Keratinocyte (primary cell): ENCODE measurements around the gene DDT. TPM values are rescaled to one million over a fixed set of nuclear protein-coding genes. Genes with fewer than 3 reads are reported as not detected.

Experiments used
- DNase-seq: peaks from one replicate; pipeline ENCODE4 v3.0.0-alpha.2; 2011; ENCODE audit warnings: low read depth, missing footprints, low spot score
- FAIRE-seq: peaks from 2 replicates; lab custom pipeline; 2011; peaks lifted over from hg19 to GRCh38; lab: Jason Lieb, UNC
- H2AFZ ChIP-seq: 2 replicates; pipeline ENCODE4 v1.6.0; 2012; ENCODE audit warnings: low read length, control low read depth, inconsistent platforms; ENCODE audit not compliant: control insufficient read depth
- H3K27ac ChIP-seq: 2 replicates; pipeline ENCODE4 v1.5.1; 2011; ENCODE audit warnings: low read length; ENCODE audit not compliant: control insufficient read depth, insufficient read depth
- H3K27me3 ChIP-seq: 3 replicates; pipeline ENCODE4 v1.6.0; 2011; ENCODE audit warnings: low read length; ENCODE audit not compliant: control insufficient read depth, insufficient read depth; ENCODE audit errors: extremely low read depth
- H3K36me3 ChIP-seq, 2 experiments: 2 replicates in 1 of 2; 3 replicates in 1 of 2; pipeline ENCODE4 v1.5.1; 2011; ENCODE audit warnings: low read length in 2 of 2, mild to moderate bottlenecking in 1 of 2; ENCODE audit not compliant: control insufficient read depth in 2 of 2, insufficient read depth in 2 of 2; ENCODE audit errors: extremely low read depth in 1 of 2
- H3K4me1 ChIP-seq: 3 replicates; pipeline ENCODE4 v1.5.1; 2011; ENCODE audit warnings: low read length; ENCODE audit not compliant: control insufficient read depth, insufficient read depth; ENCODE audit errors: extremely low read depth
- H3K4me2 ChIP-seq: 3 replicates; pipeline ENCODE4 v1.6.0; 2011; ENCODE audit warnings: low read depth, low read length; ENCODE audit not compliant: control insufficient read depth, insufficient read depth; ENCODE audit errors: extremely low read depth
- H3K4me3 ChIP-seq, 3 experiments: fragments of 200-600 bp in 1 of 3; sonication (generic) in 1 of 3; 2 replicates in 2 of 3; 3 replicates in 1 of 3; pipeline ENCODE4 v1.5.1; 2011 to 2016; ENCODE audit warnings: low read length in 3 of 3, mild to moderate bottlenecking in 3 of 3, control low read depth in 2 of 3, inconsistent platforms in 1 of 3, low read depth in 1 of 3, mixed read lengths in 1 of 3, mixed run types in 1 of 3, moderate library complexity in 1 of 3; ENCODE audit not compliant: control insufficient read depth in 2 of 3, insufficient read depth in 2 of 3; ENCODE audit errors: extremely low read depth in 1 of 3
- H3K79me2 ChIP-seq: 2 replicates; pipeline ENCODE4 v1.6.0; 2012; ENCODE audit warnings: low read length; ENCODE audit not compliant: control insufficient read depth, insufficient read depth
- H3K9ac ChIP-seq: 3 replicates; pipeline ENCODE4 v1.6.0; 2011; ENCODE audit warnings: low read length; ENCODE audit not compliant: control insufficient read depth, insufficient read depth; ENCODE audit errors: extremely low read depth
- H3K9me1 ChIP-seq: 3 replicates; pipeline ENCODE4 v1.6.0; 2011; ENCODE audit warnings: low read length; ENCODE audit not compliant: control insufficient read depth, insufficient read depth; ENCODE audit errors: extremely low read depth
- H3K9me3 ChIP-seq: 2 replicates; pipeline ENCODE4 v1.5.1; 2012; ENCODE audit warnings: low read depth, low read length; ENCODE audit not compliant: control insufficient read depth
- H4K20me1 ChIP-seq: 3 replicates; pipeline ENCODE4 v1.6.0; 2011; ENCODE audit warnings: low read length; ENCODE audit not compliant: control insufficient read depth, insufficient read depth; ENCODE audit errors: extremely low read depth
- CTCF ChIP-seq, 3 experiments: IDR thresholded peaks in 1 of 3; conservative IDR thresholded peaks in 1 of 3; optimal IDR thresholded peaks in 1 of 3; 2 replicates in 2 of 3; 3 replicates in 1 of 3; pipeline versions ENCODE3 to v1.5.1; 2011; ENCODE audit warnings: low read length in 3 of 3, mild to moderate bottlenecking in 3 of 3, moderate library complexity in 2 of 3, control low read depth in 1 of 3, inconsistent platforms in 1 of 3; ENCODE audit not compliant: insufficient read depth in 2 of 3; ENCODE audit errors: extremely low read depth in 1 of 3
- EZH2 ChIP-seq: IDR thresholded peaks from one replicate; pipeline ENCODE4 v1.6.1; 2012; ENCODE audit warnings: inconsistent platforms, mild to moderate bottlenecking, low read length, moderate library complexity
- dilution Hi-C: fragments of 300-500 bp; cut with MboI; formaldehyde crosslinking; loops from one replicate; pipeline ENCODE4 v1.7.0; 2020; ENCODE audit warnings: low sequenced_read_pairs; ENCODE audit not compliant: extremely low pct_ligation_motif_present
- polyA plus RNA-seq, 5 experiments: library from polyadenylated mRNA; depleted of rRNA in 3 of 5; stranded (reverse) in 3 of 5; stranded (forward) in 1 of 5; unstranded in 1 of 5; fragments of >200 nt; gene quantifications; 1 replicate in 1 of 5; 2 replicates in 3 of 5; 3 replicates in 1 of 5; pipeline versions ENCODE4 v1.2.1 to v1.2.3, GENCODE V29; 2011 to 2012; ENCODE audit warnings: missing spikeins in 2 of 5, low read depth in 1 of 5, low replicate concordance in 1 of 5

DDT gene
- polyA plus RNA-seq, 1 donor (not counting 4 experiments of a cell fraction or from before 2014, with no cell fraction given) = 151 TPM

- H3K27ac ChIP-seq = no peak overlapping the region
- dilution Hi-C loops = no loop called here
- H3K36me3 ChIP-seq = no peaks in the 10 kb centered on the region
- H4K20me1 ChIP-seq = no peaks in the 10 kb centered on the region
- H3K4me3 ChIP-seq = no peak overlapping the region
- H3K9me3 ChIP-seq = no peaks in the 10 kb centered on the region
- no peak overlapping the region for H2AFZ ChIP-seq
- DNase-seq (no peak), FAIRE-seq (no peak)
- peaks cover 17% of the 10 kb centered on the region for H3K79me2 ChIP-seq
- no peak overlapping the region for H3K9ac ChIP-seq
- no peaks in the 10 kb centered on the region for H3K9me1 ChIP-seq
- H3K4me2 ChIP-seq = no peak overlapping the region
- TF ChIP-seq CTCF (optimal IDR thresholded peaks at IDR 0.05 in 1 of 3, IDR thresholded peaks at IDR 0.05 in 1 of 3, conservative IDR thresholded peaks at IDR 0.05 in 1 of 3; ENCODE audit: extremely low read depth in 1 of 3, insufficient read depth in 2 of 3, low read length in 3 of 3) (no peak), EZH2 (no peak)
- no peaks in the 10 kb centered on the region for H3K27me3 ChIP-seq
- no peaks in the 10 kb centered on the region for H3K4me1 ChIP-seq
Observed at GRCh38 chr22:24008022-24008283, 33.7 kb upstream of the DDT start.

- Histone ChIP-seq H2AFZ (no peak overlapping the region), H3K4me1 (no peaks in the 10 kb centered on the region), H3K27me3 (no peaks in the 10 kb centered on the region), H3K9me3 (no peaks in the 10 kb centered on the region), H3K4me3 (no peak overlapping the region), H3K36me3 (no peaks in the 10 kb centered on the region), H4K20me1 (no peaks in the 10 kb centered on the region), H3K4me2 (no peak overlapping the region), H3K79me2 (peaks cover 12% of the 10 kb centered on the region), H3K27ac (no peak overlapping the region), H3K9me1 (no peaks in the 10 kb centered on the region), H3K9ac (no peak overlapping the region)
- dilution Hi-C loops = no loop called here
- TF ChIP-seq EZH2 (no peak), CTCF (optimal IDR thresholded peaks at IDR 0.05 in 1 of 3, IDR thresholded peaks at IDR 0.05 in 1 of 3, conservative IDR thresholded peaks at IDR 0.05 in 1 of 3; ENCODE audit: extremely low read depth in 1 of 3, insufficient read depth in 2 of 3, low read length in 3 of 3) (no peak)
- FAIRE-seq (no peak), DNase-seq (no peak)
Observed at GRCh38 chr22:24007253-24008021, 33.2 kb upstream of the DDT start.
